Measurements from ENCODE around the gene SVIP. TPM values are rescaled to one million over a fixed set of nuclear protein-coding genes. Genes with fewer than 3 reads are reported as not detected.

The SVIP gene
- total RNA-seq, 1 experiment from 2014 or later, result 46.2 TPM

- DNase-seq (ENCODE audit: low spot score), result peak; percentile 31
Measured at GRCh38 chr11:22832315-22833015, 2.9 kb upstream of the SVIP start.

DNA sequence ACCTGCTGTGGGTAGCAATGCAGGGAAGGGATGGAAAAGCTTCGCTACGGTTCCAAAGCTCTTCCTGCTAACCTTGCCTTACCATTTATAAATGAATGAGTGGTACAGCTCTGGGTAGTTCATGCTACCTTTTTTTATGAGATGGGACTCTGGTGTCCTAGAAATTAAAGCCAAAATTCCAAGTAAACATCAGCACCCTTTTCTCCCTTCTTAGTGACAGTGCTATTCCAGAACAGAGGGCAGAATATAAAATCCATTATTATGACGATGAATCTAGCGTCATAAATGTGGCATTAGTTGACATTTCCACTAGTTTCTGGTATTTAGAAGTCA lies 447 bp upstream of the SVIP start:
- no TSS peak for BruUV-seq (replicated peaks)
- Histone ChIP-seq H3K9me3 (ENCODE audit: low read depth, low read length, poor library complexity, severe bottlenecking) (no peaks in the 10 kb centered on the region), H3K27me3 (replicated peaks; ENCODE audit: insufficient read depth, low read depth, low read length, poor library complexity) (no peaks in the 10 kb centered on the region), H3K4me3 (ENCODE audit: low read depth, low read length, poor library complexity, severe bottlenecking) (peak overlapping the region; percentile 93), H3K36me3 (ENCODE audit: insufficient read depth, low read length, poor library complexity, severe bottlenecking) (peaks cover 6% of the 10 kb centered on the region), H3K27ac (ENCODE audit: low read depth, low read length, poor library complexity, severe bottlenecking) (no peak overlapping the region), H3K4me1 (ENCODE audit: insufficient read depth, low read length, poor library complexity, severe bottlenecking) (peaks cover 4% of the 10 kb centered on the region)
- TF ChIP-seq, protein P1, sequence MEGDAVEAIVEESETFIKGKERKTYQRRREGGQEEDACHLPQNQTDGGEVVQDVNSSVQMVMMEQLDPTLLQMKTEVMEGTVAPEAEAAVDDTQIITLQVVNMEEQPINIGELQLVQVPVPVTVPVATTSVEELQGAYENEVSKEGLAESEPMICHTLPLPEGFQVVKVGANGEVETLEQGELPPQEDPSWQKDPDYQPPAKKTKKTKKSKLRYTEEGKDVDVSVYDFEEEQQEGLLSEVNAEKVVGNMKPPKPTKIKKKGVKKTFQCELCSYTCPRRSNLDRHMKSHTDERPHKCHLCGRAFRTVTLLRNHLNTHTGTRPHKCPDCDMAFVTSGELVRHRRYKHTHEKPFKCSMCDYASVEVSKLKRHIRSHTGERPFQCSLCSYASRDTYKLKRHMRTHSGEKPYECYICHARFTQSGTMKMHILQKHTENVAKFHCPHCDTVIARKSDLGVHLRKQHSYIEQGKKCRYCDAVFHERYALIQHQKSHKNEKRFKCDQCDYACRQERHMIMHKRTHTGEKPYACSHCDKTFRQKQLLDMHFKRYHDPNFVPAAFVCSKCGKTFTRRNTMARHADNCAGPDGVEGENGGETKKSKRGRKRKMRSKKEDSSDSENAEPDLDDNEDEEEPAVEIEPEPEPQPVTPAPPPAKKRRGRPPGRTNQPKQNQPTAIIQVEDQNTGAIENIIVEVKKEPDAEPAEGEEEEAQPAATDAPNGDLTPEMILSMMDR (conservative IDR thresholded peaks at IDR 0.05; ENCODE audit: low read depth, low read length), result no peak
- no peak for TF ChIP-seq EZH2 (IDR thresholded peaks at IDR 0.05; ENCODE audit: borderline replicate concordance, low read depth, low read length, poor library complexity, severe bottlenecking)
- intact Hi-C loops (cut with micrococcal nuclease; ENCODE audit: unreplicated experiment), result no loop called here
- CTCF ChIA-PET, result interaction anchor here (0.6 kb wide), 1 partner anchor 256 kb away, joined by 3 read pairs; no protein-coding TSS in a partner anchor
- DNase-seq (ENCODE audit: low spot score), result no peak
- POLR2A ChIA-PET (ENCODE audit: low non-redundant PET), result no interaction called here

More at GRCh38 chr11:22832315-22833015, 2.9 kb upstream of the SVIP start:
- intact Hi-C loops (cut with micrococcal nuclease; ENCODE audit: unreplicated experiment), result no loop called here
- TF ChIP-seq EZH2 (IDR thresholded peaks at IDR 0.05; ENCODE audit: borderline replicate concordance, low read depth, low read length, poor library complexity, severe bottlenecking), result no peak
- TF ChIP-seq, protein P1 (conservative IDR thresholded peaks at IDR 0.05; ENCODE audit: low read depth, low read length), result no peak
- Histone ChIP-seq H3K9me3 (ENCODE audit: low read depth, low read length, poor library complexity, severe bottlenecking) (no peaks in the 10 kb centered on the region), H3K4me1 (ENCODE audit: insufficient read depth, low read length, poor library complexity, severe bottlenecking) (peaks cover 4% of the 10 kb centered on the region), H3K36me3 (ENCODE audit: insufficient read depth, low read length, poor library complexity, severe bottlenecking) (no peaks in the 10 kb centered on the region), H3K27ac (ENCODE audit: low read depth, low read length, poor library complexity, severe bottlenecking) (no peak overlapping the region), H3K27me3 (replicated peaks; ENCODE audit: insufficient read depth, low read depth, low read length, poor library complexity) (no peaks in the 10 kb centered on the region), H3K4me3 (ENCODE audit: low read depth, low read length, poor library complexity, severe bottlenecking) (no peak overlapping the region)
- BruUV-seq (replicated peaks), result no TSS peak
- ChIA-PET CTCF (no interaction called here), POLR2A (ENCODE audit: low non-redundant PET) (no interaction called here)

- H3K27me3 ChIP-seq (replicated peaks; ENCODE audit: insufficient read depth, low read depth, low read length, poor library complexity), result no peaks in the 10 kb centered on the region
- H3K36me3 ChIP-seq (ENCODE audit: insufficient read depth, low read length, poor library complexity, severe bottlenecking), result peaks cover 9% of the 10 kb centered on the region
- CTCF ChIA-PET, result interaction anchor here (0.6 kb wide), 1 partner anchor 127 kb away, joined by 3 read pairs; no protein-coding TSS in a partner anchor
- POLR2A ChIA-PET (ENCODE audit: low non-redundant PET), result no interaction called here
- TSS peak; percentile 33 for BruUV-seq (replicated peaks)
- TF ChIP-seq EZH2 (IDR thresholded peaks at IDR 0.05; ENCODE audit: borderline replicate concordance, low read depth, low read length, poor library complexity, severe bottlenecking), result no peak
- TF ChIP-seq, protein P1 (conservative IDR thresholded peaks at IDR 0.05; ENCODE audit: low read depth, low read length), result no peak
- no peak overlapping the region for H3K27ac ChIP-seq (ENCODE audit: low read depth, low read length, poor library complexity, severe bottlenecking)
- intact Hi-C loops (cut with micrococcal nuclease; ENCODE audit: unreplicated experiment), result no loop called here
- no peaks in the 10 kb centered on the region for H3K9me3 ChIP-seq (ENCODE audit: low read depth, low read length, poor library complexity, severe bottlenecking)
- H3K4me1 ChIP-seq (ENCODE audit: insufficient read depth, low read length, poor library complexity, severe bottlenecking), result peaks cover 4% of the 10 kb centered on the region
- DNase-seq (ENCODE audit: low spot score), result no peak
- peak overlapping the region; percentile 93 for H3K4me3 ChIP-seq (ENCODE audit: low read depth, low read length, poor library complexity, severe bottlenecking)
Measured at GRCh38 chr11:22828373-22828772, 1.2 kb downstream of the SVIP start.

Data from A673 (cell line).